ENCODE results near the gene PDCL2.
"Not testable (repeated sequence)": the region's sequence is repeated elsewhere in the genome, so short reads cannot be mapped to it uniquely, and the experiment has no call there.

Gene PDCL2

GRCh38 chr4:55634417-55635128, 42.5 kb upstream of the PDCL2 start:
- DNase-seq (ENCODE audit: extremely low spot score) = no peak
- ChIA-PET POLR2A (no interaction called here), CTCF (no interaction called here)
- TF ChIP-seq, protein P1, sequence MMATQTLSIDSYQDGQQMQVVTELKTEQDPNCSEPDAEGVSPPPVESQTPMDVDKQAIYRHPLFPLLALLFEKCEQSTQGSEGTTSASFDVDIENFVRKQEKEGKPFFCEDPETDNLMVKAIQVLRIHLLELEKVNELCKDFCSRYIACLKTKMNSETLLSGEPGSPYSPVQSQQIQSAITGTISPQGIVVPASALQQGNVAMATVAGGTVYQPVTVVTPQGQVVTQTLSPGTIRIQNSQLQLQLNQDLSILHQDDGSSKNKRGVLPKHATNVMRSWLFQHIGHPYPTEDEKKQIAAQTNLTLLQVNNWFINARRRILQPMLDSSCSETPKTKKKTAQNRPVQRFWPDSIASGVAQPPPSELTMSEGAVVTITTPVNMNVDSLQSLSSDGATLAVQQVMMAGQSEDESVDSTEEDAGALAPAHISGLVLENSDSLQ (IDR thresholded peaks at IDR 0.05) = no peak

DNA sequence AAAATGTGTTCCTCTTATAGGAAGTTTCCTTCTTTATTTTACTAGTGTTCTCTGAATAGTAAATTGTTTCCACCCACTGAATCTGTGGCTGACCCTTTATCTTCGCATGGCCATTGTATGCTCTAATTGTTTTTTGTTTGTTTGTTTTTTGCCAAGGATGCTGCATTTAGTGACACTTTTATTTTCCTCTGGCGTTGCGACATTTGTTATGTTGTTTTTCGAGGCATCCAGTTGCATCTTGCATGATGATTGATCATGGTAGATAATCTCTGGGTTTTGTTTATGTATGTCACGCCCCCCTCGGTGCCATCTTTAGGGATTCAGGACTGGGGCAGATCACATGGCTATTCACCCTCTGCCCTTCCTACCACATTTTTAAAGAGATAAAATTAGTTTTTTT, 41.9 kb upstream of the PDCL2 start:
- DNase-seq (ENCODE audit: extremely low spot score) = no peak
- ChIA-PET POLR2A (no interaction called here), CTCF (no interaction called here)
- TF ChIP-seq SP1 (IDR thresholded peaks at IDR 0.05) = no peak
- no peak for TF ChIP-seq SUZ12 (IDR thresholded peaks at IDR 0.05)
- TF ChIP-seq BHLHE40 (IDR thresholded peaks at IDR 0.05; ENCODE audit: borderline replicate concordance) = no peak
- no peak for TF ChIP-seq ARNT (IDR thresholded peaks at IDR 0.05)
- TF ChIP-seq FOXA1 (IDR thresholded peaks at IDR 0.05) = no peak
- no peak for TF ChIP-seq TARDBP (IDR thresholded peaks at IDR 0.05)
- TF ChIP-seq, protein P1 (IDR thresholded peaks at IDR 0.05) = no peak

GRCh38 chr4:55625835-55626234, 33.8 kb upstream of the PDCL2 start:
- POLR2A ChIA-PET = no interaction called here
- no peak for TF ChIP-seq TARDBP (IDR thresholded peaks at IDR 0.05)
- no peak for TF ChIP-seq FOXA1 (IDR thresholded peaks at IDR 0.05)
- no peak for TF ChIP-seq SUZ12 (IDR thresholded peaks at IDR 0.05)
- TF ChIP-seq HDGF (IDR thresholded peaks at IDR 0.05; ENCODE audit: borderline replicate concordance) = no peak
- TF ChIP-seq FOXM1 (IDR thresholded peaks at IDR 0.05; ENCODE audit: borderline replicate concordance) = no peak

DNA sequence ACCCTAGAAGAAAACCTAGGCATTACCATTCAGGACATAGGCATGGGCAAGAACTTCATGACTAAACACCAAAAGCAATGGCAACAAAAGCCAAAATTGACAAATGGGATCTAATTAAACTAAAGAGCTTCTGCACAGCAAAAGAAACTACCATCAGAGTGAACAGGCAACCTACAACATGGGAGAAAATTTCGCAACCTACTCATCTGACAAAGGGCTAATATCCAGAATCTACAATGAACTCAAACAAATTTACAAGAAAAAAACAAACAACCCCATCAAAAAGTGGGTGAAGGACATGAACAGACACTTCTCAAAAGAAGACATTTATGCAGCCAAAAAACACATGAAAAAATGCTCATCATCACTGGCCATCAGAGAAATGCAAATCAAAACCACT, 32.0 kb upstream of the PDCL2 start:
- CTCF ChIA-PET; DNase-seq (ENCODE audit: extremely low spot score); POLR2A ChIA-PET: not testable (repeated sequence)

More at GRCh38 chr4:55625835-55626234, 33.8 kb upstream of the PDCL2 start:
- DNase-seq (ENCODE audit: extremely low spot score) = no peak
- CTCF ChIA-PET = no interaction called here

- CTCF ChIA-PET = no interaction called here
- DNase-seq (ENCODE audit: extremely low spot score) = no peak
- POLR2A ChIA-PET = no interaction called here
- TF ChIP-seq L3MBTL2 (conservative IDR thresholded peaks at IDR 0.05) (no peak), ZNF384 (IDR thresholded peaks at IDR 0.05) (no peak), NFRKB (IDR thresholded peaks at IDR 0.05) (no peak), SUZ12 (IDR thresholded peaks at IDR 0.05) (no peak), BHLHE40 (IDR thresholded peaks at IDR 0.05; ENCODE audit: borderline replicate concordance) (no peak), ELF4 (IDR thresholded peaks at IDR 0.05) (no peak), TARDBP (IDR thresholded peaks at IDR 0.05) (no peak), ARNT (IDR thresholded peaks at IDR 0.05) (no peak), FOXA1 (IDR thresholded peaks at IDR 0.05) (no peak), HDGF (IDR thresholded peaks at IDR 0.05; ENCODE audit: borderline replicate concordance) (no peak), LEF1 (IDR thresholded peaks at IDR 0.05; ENCODE audit: borderline replicate concordance) (no peak), CTBP1 (IDR thresholded peaks at IDR 0.05; ENCODE audit: borderline replicate concordance) (no peak), FOXK2 (IDR thresholded peaks at IDR 0.05) (no peak)
- TF ChIP-seq, protein P1 (IDR thresholded peaks at IDR 0.05) = no peak
Measured at GRCh38 chr4:55618546-55619143, 26.6 kb upstream of the PDCL2 start.

GRCh38 chr4:55617587-55618197, 25.6 kb upstream of the PDCL2 start:
- CTCF ChIA-PET = interaction anchor here (1.0 kb wide), 1 partner anchor 20 kb away, joined by 3 read pairs; no protein-coding TSS in a partner anchor
- POLR2A ChIA-PET = no interaction called here
- DNase-seq (ENCODE audit: extremely low spot score) = no peak
- TF ChIP-seq FOXA1 (IDR thresholded peaks at IDR 0.05) (no peak), FOXK2 (IDR thresholded peaks at IDR 0.05) (no peak), CTBP1 (IDR thresholded peaks at IDR 0.05; ENCODE audit: borderline replicate concordance) (no peak), ZNF384 (IDR thresholded peaks at IDR 0.05) (no peak), L3MBTL2 (conservative IDR thresholded peaks at IDR 0.05) (no peak), SP1 (IDR thresholded peaks at IDR 0.05) (no peak), FOXM1 (IDR thresholded peaks at IDR 0.05; ENCODE audit: borderline replicate concordance) (no peak), TARDBP (IDR thresholded peaks at IDR 0.05) (no peak), LEF1 (IDR thresholded peaks at IDR 0.05; ENCODE audit: borderline replicate concordance) (no peak), ARNT (IDR thresholded peaks at IDR 0.05) (no peak), ELF4 (IDR thresholded peaks at IDR 0.05) (no peak), NFRKB (IDR thresholded peaks at IDR 0.05) (no peak), SUZ12 (IDR thresholded peaks at IDR 0.05) (no peak), BHLHE40 (IDR thresholded peaks at IDR 0.05; ENCODE audit: borderline replicate concordance) (no peak), HDGF (IDR thresholded peaks at IDR 0.05; ENCODE audit: borderline replicate concordance) (no peak)
- TF ChIP-seq, protein P1 (IDR thresholded peaks at IDR 0.05) = no peak
